Astrocyte of the spinal cord (primary cell): Measurements from ENCODE around the gene FAM227B.
"Not testable (repeated sequence)": the region's sequence is repeated elsewhere in the genome, so short reads cannot be mapped to it uniquely, and the experiment has no call there.

Source experiments
- DNase-seq: peaks from one replicate; pipeline ENCODE4 v3.0.0; 2011; ENCODE audit warnings: low read depth, low spot score
- H3K4me3 ChIP-seq: 2 replicates; pipeline ENCODE4 v1.5.1; 2011; ENCODE audit warnings: low read depth, mild to moderate bottlenecking, low read length, moderate library complexity
- CTCF ChIP-seq: IDR thresholded peaks from 2 replicates; pipeline ENCODE4 v1.5.1; 2012; ENCODE audit warnings: low read depth, mild to moderate bottlenecking, low read length, inconsistent platforms
- in situ Hi-C: cut with HindIII; loops from 2 replicates; pipeline ENCODE4 v1.10.0; 2017; ENCODE audit warnings: low sequenced_read_pairs

FAM227B gene

GRCh38 chr15:49620199-49620598 lies 419 bp downstream of the FAM227B start:
- H3K4me3 ChIP-seq: peak overlapping the region; percentile 89
- in situ Hi-C loops: no loop called here
- no peak for TF ChIP-seq CTCF
- no peak for DNase-seq

GRCh38 chr15:49619226-49619625 lies 1.4 kb downstream of the FAM227B start:
- no peak overlapping the region for H3K4me3 ChIP-seq
- DNase-seq: no peak
- in situ Hi-C loops: no loop called here
- no peak for TF ChIP-seq CTCF

GRCh38 chr15:49612240-49612639 lies 8.4 kb downstream of the FAM227B start:
- DNase-seq, in situ Hi-C loops, H3K4me3 ChIP-seq: not testable (repeated sequence)

GRCh38 chr15:49610157-49610918 lies 10.3 kb downstream of the FAM227B start:
- TF ChIP-seq CTCF: no peak
- DNase-seq: no peak
- in situ Hi-C loops: no loop called here
- no peak overlapping the region for H3K4me3 ChIP-seq

GRCh38 chr15:49606594-49606993 lies 14.0 kb downstream of the FAM227B start:
- in situ Hi-C loops: no loop called here
- no peak overlapping the region for H3K4me3 ChIP-seq
- no peak for DNase-seq
- no peak for TF ChIP-seq CTCF

GRCh38 chr15:49605588-49605987 lies 15.0 kb downstream of the FAM227B start:
- no peak for TF ChIP-seq CTCF
- no peak overlapping the region for H3K4me3 ChIP-seq
- in situ Hi-C loops: no loop called here
- no peak for DNase-seq

- no peak for TF ChIP-seq CTCF
- no peak for DNase-seq
- in situ Hi-C loops: no loop called here
- H3K4me3 ChIP-seq: no peak overlapping the region
Observed at GRCh38 chr15:49604625-49605409, 15.8 kb downstream of the FAM227B start.

GRCh38 chr15:49592829-49593316 lies 27.7 kb downstream of the FAM227B start:
- H3K4me3 ChIP-seq, in situ Hi-C loops, DNase-seq: not testable (repeated sequence)
